Keratinocyte (primary cell): ENCODE measurements around the gene RBM38. TPM values are rescaled to one million over a fixed set of nuclear protein-coding genes. Genes with fewer than 3 reads are reported as not detected.

ENCODE experiments used
- DNase-seq: peaks from one replicate; pipeline ENCODE4 v3.0.0-alpha.2; 2011; ENCODE audit warnings: low read depth, missing footprints, low spot score
- FAIRE-seq: peaks from 2 replicates; lab custom pipeline; 2011; peaks lifted over from hg19 to GRCh38; lab: Jason Lieb, UNC
- H2AFZ ChIP-seq: 2 replicates; pipeline ENCODE4 v1.6.0; 2012; ENCODE audit warnings: low read length, control low read depth, inconsistent platforms; ENCODE audit not compliant: control insufficient read depth
- H3K27ac ChIP-seq: 2 replicates; pipeline ENCODE4 v1.5.1; 2011; ENCODE audit warnings: low read length; ENCODE audit not compliant: control insufficient read depth, insufficient read depth
- H3K27me3 ChIP-seq: 3 replicates; pipeline ENCODE4 v1.6.0; 2011; ENCODE audit warnings: low read length; ENCODE audit not compliant: control insufficient read depth, insufficient read depth; ENCODE audit errors: extremely low read depth
- H3K36me3 ChIP-seq, 2 experiments: 2 replicates in 1 of 2; 3 replicates in 1 of 2; pipeline ENCODE4 v1.5.1; 2011; ENCODE audit warnings: low read length in 2 of 2, mild to moderate bottlenecking in 1 of 2; ENCODE audit not compliant: control insufficient read depth in 2 of 2, insufficient read depth in 2 of 2; ENCODE audit errors: extremely low read depth in 1 of 2
- H3K4me1 ChIP-seq: 3 replicates; pipeline ENCODE4 v1.5.1; 2011; ENCODE audit warnings: low read length; ENCODE audit not compliant: control insufficient read depth, insufficient read depth; ENCODE audit errors: extremely low read depth
- H3K4me2 ChIP-seq: 3 replicates; pipeline ENCODE4 v1.6.0; 2011; ENCODE audit warnings: low read depth, low read length; ENCODE audit not compliant: control insufficient read depth, insufficient read depth; ENCODE audit errors: extremely low read depth
- H3K4me3 ChIP-seq, 3 experiments: fragments of 200-600 bp in 1 of 3; sonication (generic) in 1 of 3; 2 replicates in 2 of 3; 3 replicates in 1 of 3; pipeline ENCODE4 v1.5.1; 2011 to 2016; ENCODE audit warnings: low read length in 3 of 3, mild to moderate bottlenecking in 3 of 3, control low read depth in 2 of 3, inconsistent platforms in 1 of 3, low read depth in 1 of 3, mixed read lengths in 1 of 3, mixed run types in 1 of 3, moderate library complexity in 1 of 3; ENCODE audit not compliant: control insufficient read depth in 2 of 3, insufficient read depth in 2 of 3; ENCODE audit errors: extremely low read depth in 1 of 3
- H3K79me2 ChIP-seq: 2 replicates; pipeline ENCODE4 v1.6.0; 2012; ENCODE audit warnings: low read length; ENCODE audit not compliant: control insufficient read depth, insufficient read depth
- H3K9ac ChIP-seq: 3 replicates; pipeline ENCODE4 v1.6.0; 2011; ENCODE audit warnings: low read length; ENCODE audit not compliant: control insufficient read depth, insufficient read depth; ENCODE audit errors: extremely low read depth
- H3K9me1 ChIP-seq: 3 replicates; pipeline ENCODE4 v1.6.0; 2011; ENCODE audit warnings: low read length; ENCODE audit not compliant: control insufficient read depth, insufficient read depth; ENCODE audit errors: extremely low read depth
- H3K9me3 ChIP-seq: 2 replicates; pipeline ENCODE4 v1.5.1; 2012; ENCODE audit warnings: low read depth, low read length; ENCODE audit not compliant: control insufficient read depth
- H4K20me1 ChIP-seq: 3 replicates; pipeline ENCODE4 v1.6.0; 2011; ENCODE audit warnings: low read length; ENCODE audit not compliant: control insufficient read depth, insufficient read depth; ENCODE audit errors: extremely low read depth
- EZH2 ChIP-seq: IDR thresholded peaks from one replicate; pipeline ENCODE4 v1.6.1; 2012; ENCODE audit warnings: inconsistent platforms, mild to moderate bottlenecking, low read length, moderate library complexity
- dilution Hi-C: fragments of 300-500 bp; cut with MboI; formaldehyde crosslinking; loops from one replicate; pipeline ENCODE4 v1.7.0; 2020; ENCODE audit warnings: low sequenced_read_pairs; ENCODE audit not compliant: extremely low pct_ligation_motif_present
- polyA plus RNA-seq, 5 experiments: library from polyadenylated mRNA; depleted of rRNA in 3 of 5; stranded (reverse) in 3 of 5; stranded (forward) in 1 of 5; unstranded in 1 of 5; fragments of >200 nt; gene quantifications; 1 replicate in 1 of 5; 2 replicates in 3 of 5; 3 replicates in 1 of 5; pipeline versions ENCODE4 v1.2.1 to v1.2.3, GENCODE V29; 2011 to 2012; ENCODE audit warnings: missing spikeins in 2 of 5, low read depth in 1 of 5, low replicate concordance in 1 of 5
- TF ChIP-seq, protein P1 (sequence below), 3 experiments: IDR thresholded peaks in 1 of 3; conservative IDR thresholded peaks in 1 of 3; optimal IDR thresholded peaks in 1 of 3; 2 replicates in 2 of 3; 3 replicates in 1 of 3; pipeline versions ENCODE3 to v1.5.1; 2011; ENCODE audit warnings: low read length in 3 of 3, mild to moderate bottlenecking in 3 of 3, moderate library complexity in 2 of 3, control low read depth in 1 of 3, inconsistent platforms in 1 of 3; ENCODE audit not compliant: insufficient read depth in 2 of 3; ENCODE audit errors: extremely low read depth in 1 of 3

Gene RBM38
- polyA plus RNA-seq, 1 donor (not counting 4 experiments of a cell fraction or from before 2014, with no cell fraction given), result 5.1 TPM

DNA sequence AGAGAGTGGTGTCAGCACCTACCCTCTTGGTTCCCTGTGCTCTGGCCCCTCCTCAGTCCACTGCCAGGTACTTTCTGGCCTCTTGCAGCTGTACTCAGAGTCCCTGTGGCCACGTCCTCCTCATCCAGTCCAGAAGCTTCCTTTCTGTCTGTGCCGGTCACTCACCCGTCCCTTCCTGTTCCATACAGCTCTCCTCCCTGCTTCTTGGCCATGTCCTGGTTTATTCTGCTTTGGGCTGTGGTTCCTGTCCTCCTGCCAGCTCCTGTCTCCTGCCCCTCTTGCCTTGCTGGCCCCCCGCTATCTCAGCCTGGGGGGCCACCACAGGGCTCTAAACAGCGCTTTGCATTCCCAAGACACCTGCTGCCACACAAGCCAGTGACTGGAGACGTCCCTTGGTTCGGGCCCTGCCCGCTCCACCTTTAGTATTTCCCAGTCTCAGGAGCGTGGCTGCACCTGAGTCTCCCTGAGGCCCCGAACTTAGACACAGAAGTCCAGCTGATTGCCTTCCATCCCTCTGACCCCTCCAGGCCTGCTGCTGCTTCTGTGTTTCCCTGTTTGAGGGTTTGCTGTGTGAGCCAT lies 15.5 kb upstream of the RBM38 start:
- H3K79me2 ChIP-seq, result no peaks in the 10 kb centered on the region
- H3K4me2 ChIP-seq, result no peak overlapping the region
- H3K36me3 ChIP-seq, result peaks cover 38 to 46% of the 10 kb centered on the region in 2 experiments
- H4K20me1 ChIP-seq, result no peaks in the 10 kb centered on the region
- no peak for FAIRE-seq
- H3K27me3 ChIP-seq, result no peaks in the 10 kb centered on the region
- TF ChIP-seq EZH2, result no peak
- TF ChIP-seq, protein P1, sequence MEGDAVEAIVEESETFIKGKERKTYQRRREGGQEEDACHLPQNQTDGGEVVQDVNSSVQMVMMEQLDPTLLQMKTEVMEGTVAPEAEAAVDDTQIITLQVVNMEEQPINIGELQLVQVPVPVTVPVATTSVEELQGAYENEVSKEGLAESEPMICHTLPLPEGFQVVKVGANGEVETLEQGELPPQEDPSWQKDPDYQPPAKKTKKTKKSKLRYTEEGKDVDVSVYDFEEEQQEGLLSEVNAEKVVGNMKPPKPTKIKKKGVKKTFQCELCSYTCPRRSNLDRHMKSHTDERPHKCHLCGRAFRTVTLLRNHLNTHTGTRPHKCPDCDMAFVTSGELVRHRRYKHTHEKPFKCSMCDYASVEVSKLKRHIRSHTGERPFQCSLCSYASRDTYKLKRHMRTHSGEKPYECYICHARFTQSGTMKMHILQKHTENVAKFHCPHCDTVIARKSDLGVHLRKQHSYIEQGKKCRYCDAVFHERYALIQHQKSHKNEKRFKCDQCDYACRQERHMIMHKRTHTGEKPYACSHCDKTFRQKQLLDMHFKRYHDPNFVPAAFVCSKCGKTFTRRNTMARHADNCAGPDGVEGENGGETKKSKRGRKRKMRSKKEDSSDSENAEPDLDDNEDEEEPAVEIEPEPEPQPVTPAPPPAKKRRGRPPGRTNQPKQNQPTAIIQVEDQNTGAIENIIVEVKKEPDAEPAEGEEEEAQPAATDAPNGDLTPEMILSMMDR (optimal IDR thresholded peaks at IDR 0.05 in 1 of 3, IDR thresholded peaks at IDR 0.05 in 1 of 3, conservative IDR thresholded peaks at IDR 0.05 in 1 of 3; ENCODE audit: extremely low read depth in 1 of 3, insufficient read depth in 2 of 3, low read length in 3 of 3), result no peak
- H3K4me1 ChIP-seq, result no peaks in the 10 kb centered on the region
- no peak for DNase-seq
- H3K4me3 ChIP-seq, result no peak overlapping the region
- H3K9ac ChIP-seq, result no peak overlapping the region
- no peak overlapping the region for H2AFZ ChIP-seq
- dilution Hi-C loops, result no loop called here
- H3K9me3 ChIP-seq, result no peaks in the 10 kb centered on the region
- no peaks in the 10 kb centered on the region for H3K9me1 ChIP-seq
- no peak overlapping the region for H3K27ac ChIP-seq

DNA sequence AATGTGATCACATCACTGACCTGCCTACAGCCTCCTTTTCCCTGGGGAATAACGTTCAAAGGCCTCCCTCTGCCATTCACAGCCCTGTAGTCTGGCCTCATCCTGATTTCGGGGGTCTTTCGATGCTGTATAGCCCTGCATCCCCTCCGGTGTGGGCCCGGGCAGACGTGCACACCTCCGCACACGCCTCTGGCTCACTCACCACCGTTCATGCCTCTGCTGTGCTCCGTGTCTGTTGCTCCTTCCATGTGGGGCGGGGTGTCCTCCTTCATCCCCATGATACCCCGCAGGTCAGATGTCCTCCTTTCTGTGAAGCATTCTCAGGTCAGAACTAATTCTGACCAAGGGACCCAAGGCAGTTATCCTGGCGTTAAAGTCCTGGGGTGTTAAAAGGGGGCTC lies 13.8 kb upstream of the RBM38 start:
- H3K4me3 ChIP-seq, result no peak overlapping the region
- H2AFZ ChIP-seq, result no peak overlapping the region
- no peaks in the 10 kb centered on the region for H4K20me1 ChIP-seq
- peaks cover 27 to 36% of the 10 kb centered on the region in 2 experiments for H3K36me3 ChIP-seq
- no peak overlapping the region for H3K4me2 ChIP-seq
- no peak overlapping the region for H3K27ac ChIP-seq
- no peaks in the 10 kb centered on the region for H3K79me2 ChIP-seq
- no peaks in the 10 kb centered on the region for H3K9me3 ChIP-seq
- no peak for TF ChIP-seq EZH2
- TF ChIP-seq, protein P1 (optimal IDR thresholded peaks at IDR 0.05 in 1 of 3, IDR thresholded peaks at IDR 0.05 in 1 of 3, conservative IDR thresholded peaks at IDR 0.05 in 1 of 3; ENCODE audit: extremely low read depth in 1 of 3, insufficient read depth in 2 of 3, low read length in 3 of 3), result no peak
- H3K27me3 ChIP-seq, result no peaks in the 10 kb centered on the region
- DNase-seq (no peak), FAIRE-seq (no peak)
- H3K9ac ChIP-seq, result no peak overlapping the region
- no peaks in the 10 kb centered on the region for H3K4me1 ChIP-seq
- dilution Hi-C loops, result no loop called here
- H3K9me1 ChIP-seq, result no peaks in the 10 kb centered on the region
